PC-3 (cell line): ENCODE data around the gene BTBD17. TPM values are rescaled to one million over a fixed set of nuclear protein-coding genes. Genes with fewer than 3 reads are reported as not detected.

ENCODE experiments used
- ATAC-seq: fragments of 200-7000 bp; cut with Tn5 transposase; 2 replicates; pipeline ENCODE4 v1.9.1; 2020; ENCODE audit warnings: mild to moderate bottlenecking, moderate library complexity
- BruUV-seq: library from RNA; stranded (reverse); fragments of 400-500 nt; replicated peaks from 2 replicates; lab custom pipeline; 2021; lab: Mats Ljungman, UMichigan
- CTCF ChIA-PET: fragments of 300-600 bp; sonication (Branson Sonifier 250); formaldehyde crosslinking; loops from one replicate; lab custom pipeline; 2022; ENCODE audit warnings: antibody characterized with exemption; lab: Charles Lee
- POLR2A ChIA-PET: fragments of 300-600 bp; sonication (Branson Sonifier 250); formaldehyde crosslinking; loops from one replicate; lab custom pipeline; 2022; ENCODE audit warnings: antibody characterized with exemption; ENCODE audit not compliant: unreplicated experiment; lab: Charles Lee
- DNase-seq: peaks from one replicate; pipeline ENCODE4 v3.0.0-alpha.2; 2015
- H2AFZ ChIP-seq: fragments of 300-600 bp; sonication (generic); 2 replicates; pipeline ENCODE4 v1.6.0; 2016; ENCODE audit warnings: antibody characterized with exemption, low read length
- H3F3A ChIP-seq: fragments of 300-600 bp; sonication (generic); one replicate; pipeline ENCODE4 v1.6.0; 2017; ENCODE audit warnings: antibody characterized with exemption, low read length, control low read depth, mild to moderate bottlenecking; ENCODE audit not compliant: unreplicated experiment
- H3K27ac ChIP-seq: fragments of 300-600 bp; sonication (generic); 2 replicates; pipeline ENCODE4 v1.5.1; 2016; ENCODE audit warnings: mild to moderate bottlenecking, low read length
- H3K27me3 ChIP-seq: fragments of 300-600 bp; sonication (generic); 2 replicates; pipeline ENCODE4 v1.6.1; 2016; ENCODE audit warnings: low read length, mixed read lengths
- H3K36me3 ChIP-seq: fragments of 300-600 bp; sonication (generic); 2 replicates; pipeline ENCODE4 v1.6.1; 2016; ENCODE audit warnings: low read depth, mixed run types, low read length, mixed read lengths
- H3K4me1 ChIP-seq: fragments of 300-600 bp; sonication (generic); 2 replicates; pipeline ENCODE4 v1.5.1; 2016; ENCODE audit warnings: low read length; ENCODE audit not compliant: insufficient read depth
- H3K4me2 ChIP-seq: fragments of 300-600 bp; sonication (generic); 2 replicates; pipeline ENCODE4 v1.6.0; 2016; ENCODE audit warnings: low read length
- H3K4me3 ChIP-seq: fragments of 300-600 bp; sonication (generic); 2 replicates; pipeline ENCODE4 v1.5.1; 2016; ENCODE audit warnings: mild to moderate bottlenecking, low read length, mixed read lengths
- H3K79me2 ChIP-seq: fragments of 300-600 bp; sonication (generic); 2 replicates; pipeline ENCODE4 v1.6.1; 2017; ENCODE audit warnings: low read length, mixed read lengths
- H3K9ac ChIP-seq: fragments of 300-600 bp; sonication (generic); 2 replicates; pipeline ENCODE4 v1.6.0; 2016; ENCODE audit warnings: mild to moderate bottlenecking, low read length
- H3K9me2 ChIP-seq: fragments of 300-600 bp; sonication (generic); replicated peaks from 2 replicates; pipeline ENCODE4 v1.6.1; 2016; ENCODE audit warnings: mixed run types, low read length, mixed read lengths
- H3K9me3 ChIP-seq: fragments of 300-600 bp; sonication (generic); 2 replicates; pipeline ENCODE4 v1.6.1; 2016; ENCODE audit warnings: low read length, mixed read lengths
- H4K20me1 ChIP-seq: fragments of 300-600 bp; sonication (generic); 2 replicates; pipeline ENCODE4 v1.6.1; 2016; ENCODE audit warnings: low read length, mixed read lengths
- EZH2 ChIP-seq: fragments of 300-600 bp; sonication (generic); IDR thresholded peaks from one replicate; pipeline ENCODE4 v1.6.1; 2017; ENCODE audit warnings: antibody characterized with exemption, mild to moderate bottlenecking, low read length; ENCODE audit not compliant: unreplicated experiment
- EZH2phosphoT487 ChIP-seq: fragments of 300-600 bp; sonication (generic); IDR thresholded peaks from 2 replicates; pipeline ENCODE4 v1.6.1; 2018; ENCODE audit warnings: mild to moderate bottlenecking, antibody characterized with exemption, low read length, borderline replicate concordance
- intact Hi-C: fragments of 100-400 bp; cut with micrococcal nuclease; formaldehyde crosslinking; loops from 2 replicates; pipeline ENCODE4 v1.9.0; 2023
- total RNA-seq: library from RNA; depleted of rRNA; stranded (reverse); fragments of >200 nt; gene quantifications from 2 replicates; pipeline ENCODE4 v1.2.3, GENCODE V29; 2014
- TF ChIP-seq, protein P1 (sequence below): fragments of 300-600 bp; sonication (generic); conservative IDR thresholded peaks from 2 replicates; pipeline ENCODE4 v1.5.1; 2017; ENCODE audit warnings: antibody characterized with exemption, low read depth, mild to moderate bottlenecking, low read length

Gene BTBD17
- total RNA-seq, 1 experiment from 2014 or later: not detected

DNA sequence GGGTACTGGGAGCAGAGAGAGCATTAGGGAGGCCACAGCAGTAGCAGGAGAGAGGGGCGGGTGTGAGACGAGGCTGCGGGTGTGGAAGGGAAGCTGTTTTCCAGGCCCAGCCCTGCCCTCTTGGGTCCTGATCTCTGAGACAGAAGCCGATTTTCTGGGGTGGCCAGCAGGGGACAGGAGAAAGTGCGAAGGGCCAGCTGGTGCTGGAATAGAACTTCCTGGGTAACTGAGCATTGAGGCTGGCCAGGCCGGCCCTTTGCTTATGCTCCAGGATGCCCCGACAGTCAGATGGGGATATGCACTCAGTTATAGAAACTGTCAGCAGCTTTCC, 804 bp downstream of the BTBD17 start:
- no peaks in the 10 kb centered on the region for H3K36me3 ChIP-seq
- POLR2A ChIA-PET: no interaction called here

DNA sequence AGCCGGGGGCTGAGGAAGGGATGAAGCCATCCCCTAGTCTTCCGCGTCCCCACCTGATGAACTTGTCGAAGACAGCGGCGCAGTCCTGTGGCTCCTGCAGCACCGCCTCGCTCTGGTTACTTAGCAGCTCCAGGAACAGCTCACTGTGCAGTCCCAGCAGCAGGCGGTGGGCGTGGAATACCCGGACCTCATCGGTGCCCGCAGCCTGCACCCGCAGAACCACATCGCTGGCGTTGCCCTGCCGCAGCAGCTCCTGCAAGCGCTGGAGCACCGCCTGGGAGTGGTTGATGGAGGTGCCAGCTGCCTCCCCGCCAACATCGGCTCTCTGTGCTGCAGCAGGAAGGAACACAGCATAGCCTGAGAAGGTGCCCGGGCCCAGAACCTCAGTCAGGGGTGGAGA, 1.8 kb downstream of the BTBD17 start:
- ATAC-seq (no peak), DNase-seq (no peak)
- TF ChIP-seq, protein P1, sequence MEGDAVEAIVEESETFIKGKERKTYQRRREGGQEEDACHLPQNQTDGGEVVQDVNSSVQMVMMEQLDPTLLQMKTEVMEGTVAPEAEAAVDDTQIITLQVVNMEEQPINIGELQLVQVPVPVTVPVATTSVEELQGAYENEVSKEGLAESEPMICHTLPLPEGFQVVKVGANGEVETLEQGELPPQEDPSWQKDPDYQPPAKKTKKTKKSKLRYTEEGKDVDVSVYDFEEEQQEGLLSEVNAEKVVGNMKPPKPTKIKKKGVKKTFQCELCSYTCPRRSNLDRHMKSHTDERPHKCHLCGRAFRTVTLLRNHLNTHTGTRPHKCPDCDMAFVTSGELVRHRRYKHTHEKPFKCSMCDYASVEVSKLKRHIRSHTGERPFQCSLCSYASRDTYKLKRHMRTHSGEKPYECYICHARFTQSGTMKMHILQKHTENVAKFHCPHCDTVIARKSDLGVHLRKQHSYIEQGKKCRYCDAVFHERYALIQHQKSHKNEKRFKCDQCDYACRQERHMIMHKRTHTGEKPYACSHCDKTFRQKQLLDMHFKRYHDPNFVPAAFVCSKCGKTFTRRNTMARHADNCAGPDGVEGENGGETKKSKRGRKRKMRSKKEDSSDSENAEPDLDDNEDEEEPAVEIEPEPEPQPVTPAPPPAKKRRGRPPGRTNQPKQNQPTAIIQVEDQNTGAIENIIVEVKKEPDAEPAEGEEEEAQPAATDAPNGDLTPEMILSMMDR: no peak
- TF ChIP-seq EZH2phosphoT487 (no peak), EZH2 (no peak)
- Histone ChIP-seq H3K27me3 (peaks cover 79% of the 10 kb centered on the region), H3K79me2 (no peaks in the 10 kb centered on the region), H3K4me1 (no peaks in the 10 kb centered on the region), H2AFZ (no peak overlapping the region), H3K4me3 (no peak overlapping the region), H3K27ac (no peak overlapping the region), H3K4me2 (no peak overlapping the region), H3K36me3 (no peaks in the 10 kb centered on the region), H3K9me3 (no peaks in the 10 kb centered on the region), H3K9ac (no peak overlapping the region), H4K20me1 (no peaks in the 10 kb centered on the region), H3K9me2 (no peaks in the 10 kb centered on the region), H3F3A (no peaks in the 10 kb centered on the region)
- intact Hi-C loops: loop anchor here (5.0 kb wide), 1 partner anchor 148 kb away; the partner anchor contains the start of gene TTYH2
- ChIA-PET CTCF (no interaction called here), POLR2A (no interaction called here)
- BruUV-seq: no TSS peak

More for the DNA sequence above, 804 bp downstream of the BTBD17 start:
- Histone ChIP-seq H3K27ac (no peak overlapping the region), H3K4me2 (no peak overlapping the region), H2AFZ (no peak overlapping the region), H3K4me3 (no peak overlapping the region), H3K9ac (no peak overlapping the region), H4K20me1 (no peaks in the 10 kb centered on the region), H3F3A (no peaks in the 10 kb centered on the region), H3K79me2 (no peaks in the 10 kb centered on the region), H3K27me3 (peaks cover 71% of the 10 kb centered on the region), H3K4me1 (no peaks in the 10 kb centered on the region), H3K9me2 (no peaks in the 10 kb centered on the region), H3K9me3 (no peaks in the 10 kb centered on the region)
- no peak for ATAC-seq
- BruUV-seq: no TSS peak
- no peak for DNase-seq
- intact Hi-C loops: loop anchor here (1.0 to 5.0 kb wide), 2 partner anchors 55 to 149 kb away; partner anchors contain the start of gene TTYH2
- CTCF ChIA-PET: interaction anchor here (1.0 to 1.4 kb wide), 4 partner anchors 15 to 148 kb away, joined by 3 to 7 read pairs (median 3); partner anchors contain the start of gene TTYH2
- TF ChIP-seq EZH2: no peak
- TF ChIP-seq, protein P1: no peak
- no peak for TF ChIP-seq EZH2phosphoT487

DNA sequence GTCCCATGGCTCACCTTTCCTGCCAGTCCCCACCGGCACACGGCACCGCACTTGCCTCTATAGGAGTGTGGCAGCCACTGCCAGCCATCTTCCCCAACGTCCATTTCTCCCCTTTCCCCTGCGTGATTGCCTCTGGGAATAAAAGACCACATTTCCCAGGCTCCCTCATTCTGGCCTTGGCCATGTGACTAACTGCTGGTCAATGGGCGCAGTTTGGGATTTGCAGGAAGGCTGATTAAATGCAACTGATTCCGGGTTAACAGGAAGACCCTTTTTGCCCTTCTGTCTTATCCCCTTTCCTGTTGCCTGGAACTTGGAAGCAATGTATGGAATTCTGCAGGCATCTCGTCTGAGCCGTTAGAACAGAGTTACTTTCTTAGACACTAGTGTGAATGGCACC, 3.0 kb downstream of the BTBD17 start:
- no peak overlapping the region for H2AFZ ChIP-seq
- H3F3A ChIP-seq: no peaks in the 10 kb centered on the region
- H3K4me2 ChIP-seq: no peak overlapping the region
- peaks cover 84% of the 10 kb centered on the region for H3K27me3 ChIP-seq
- H3K27ac ChIP-seq: no peak overlapping the region
- H3K9ac ChIP-seq: no peak overlapping the region
- intact Hi-C loops: no loop called here
- H3K36me3 ChIP-seq: no peaks in the 10 kb centered on the region
- no peaks in the 10 kb centered on the region for H3K79me2 ChIP-seq
- BruUV-seq: no TSS peak
- no peak for ATAC-seq
- H3K9me2 ChIP-seq: no peaks in the 10 kb centered on the region
- H3K4me3 ChIP-seq: no peak overlapping the region
- H3K4me1 ChIP-seq: no peaks in the 10 kb centered on the region
- CTCF ChIA-PET: interaction anchor here (0.6 kb wide), 1 partner anchor 39 kb away, joined by 7 read pairs; no protein-coding TSS in a partner anchor
- TF ChIP-seq, protein P1: no peak
- TF ChIP-seq EZH2: no peak
- no peak for TF ChIP-seq EZH2phosphoT487
- H4K20me1 ChIP-seq: no peaks in the 10 kb centered on the region
- POLR2A ChIA-PET: no interaction called here
- no peaks in the 10 kb centered on the region for H3K9me3 ChIP-seq
- DNase-seq: no peak
